HepG2 (cell line): ENCODE data around the gene GRAMD1B. TPM values are rescaled to one million over a fixed set of nuclear protein-coding genes. Genes with fewer than 3 reads are reported as not detected.

ENCODE experiments used
- ATAC-seq: fragments of 200-7000 bp; cut with Tn5 transposase; 3 replicates; pipeline ENCODE4 v1.9.1; 2020; ENCODE audit warnings: mild to moderate bottlenecking, moderate library complexity
- BruUV-seq: library from RNA; stranded (reverse); fragments of 400-500 nt; replicated peaks from 2 replicates; lab custom pipeline; 2021; lab: Mats Ljungman, UMichigan
- CTCF ChIA-PET: fragments of 300-600 bp; formaldehyde crosslinking; extraction: SDS; loops from one replicate; lab custom pipeline; 2021; ENCODE audit warnings: low total read pairs, inconsistent platforms, low intra/inter-chr PET ratio; lab: Yijun Ruan, JAX
- POLR2A ChIA-PET: fragments of 350-600 bp; sonication (Branson Sonifier 250); formaldehyde crosslinking; loops from one replicate; lab custom pipeline; 2020; ENCODE audit warnings: antibody characterized with exemption, inconsistent platforms; lab: Yijun Ruan, JAX
- DNase-seq: peaks from one replicate; pipeline ENCODE4 v3.0.0-alpha.2; 2015; ENCODE audit warnings: low spot score
- FAIRE-seq: peaks from 3 replicates; lab custom pipeline; 2011; peaks lifted over from hg19 to GRCh38; lab: Jason Lieb, UNC
- H2AFZ ChIP-seq: one replicate; pipeline ENCODE4 v1.6.1; 2011; ENCODE audit warnings: low read length, inconsistent platforms
- H3K27ac ChIP-seq: fragments of 300-600 bp; 3 replicates; pipeline ENCODE4 v1.8.0; 2011; ENCODE audit warnings: mixed run types, mild to moderate bottlenecking, mixed read lengths, low read length, inconsistent platforms; ENCODE audit not compliant: insufficient read depth; ENCODE audit errors: extremely low read length
- H3K27me3 ChIP-seq, 2 experiments: fragments of 200-600 bp in 1 of 2; 2 replicates in 1 of 2; 3 replicates in 1 of 2; pipeline versions ENCODE4 v1.6.0 to v1.8.0; 2011; ENCODE audit warnings: low read length in 2 of 2, mild to moderate bottlenecking in 2 of 2, moderate library complexity in 2 of 2, inconsistent platforms in 1 of 2; ENCODE audit not compliant: insufficient read depth in 2 of 2, control insufficient read depth in 1 of 2
- H3K36me3 ChIP-seq, 2 experiments: fragments of 200-600 bp in 1 of 2; replicated peaks in 1 of 2; 2 replicates in 1 of 2; 3 replicates in 1 of 2; pipeline versions ENCODE4 v1.5.1 to v1.8.0; 2011; ENCODE audit warnings: low read length in 2 of 2, inconsistent platforms in 1 of 2; ENCODE audit not compliant: insufficient read depth in 2 of 2, control insufficient read depth in 1 of 2
- H3K4me1 ChIP-seq: 2 replicates; pipeline ENCODE4 v1.5.1; 2012; ENCODE audit warnings: low read length, inconsistent platforms; ENCODE audit not compliant: insufficient read depth
- H3K4me2 ChIP-seq: 2 replicates; pipeline ENCODE4 v1.6.0; 2011; ENCODE audit warnings: low read depth, low read length, inconsistent platforms
- H3K4me3 ChIP-seq, 3 experiments: fragments of 200-600 bp in 1 of 3; sonication (generic), shearing (Covaris generic) in 1 of 3; replicated peaks in 1 of 3; 2 replicates each; pipeline ENCODE4 v1.5.1; 2011 to 2016; ENCODE audit warnings: low read length in 3 of 3, inconsistent platforms in 2 of 3, low read depth in 2 of 3, mild to moderate bottlenecking in 2 of 3, control low read depth in 1 of 3, mixed read lengths in 1 of 3; ENCODE audit not compliant: insufficient read depth in 1 of 3
- H3K79me2 ChIP-seq: one replicate; pipeline ENCODE4 v1.6.1; 2011; ENCODE audit warnings: low read length, inconsistent platforms; ENCODE audit not compliant: insufficient read depth
- H3K9ac ChIP-seq: 2 replicates; pipeline ENCODE4 v1.6.0; 2011; ENCODE audit warnings: mild to moderate bottlenecking, low read depth, low read length, inconsistent platforms; ENCODE audit not compliant: insufficient read depth
- H3K9me3 ChIP-seq: 2 replicates; pipeline ENCODE4 v1.5.1; 2012; ENCODE audit warnings: mild to moderate bottlenecking, low read length
- H4K20me1 ChIP-seq: 2 replicates; pipeline ENCODE4 v1.6.0; 2011; ENCODE audit warnings: inconsistent platforms, mild to moderate bottlenecking, low read length, moderate library complexity; ENCODE audit not compliant: insufficient read depth
- CREB1 ChIP-seq, 2 experiments: fragments of 450-650 bp in 1 of 2; IDR thresholded peaks; 2 replicates each; pipeline ENCODE4 v1.6.1; 2016 to 2017; ENCODE audit warnings: control low read depth in 1 of 2, mild to moderate bottlenecking in 1 of 2, missing compliant biosample characterization in 1 of 2, missing genetic modification characterization in 1 of 2
- GATAD1 ChIP-seq: IDR thresholded peaks from 2 replicates; pipeline ENCODE4 v1.6.1; 2016; ENCODE audit warnings: missing genetic modification reagents, missing compliant biosample characterization
- JUNB ChIP-seq: sonication (generic); formaldehyde crosslinking; IDR thresholded peaks from 2 replicates; pipeline ENCODE4 v1.8.0; 2022; ENCODE audit warnings: missing genetic modification reagents, mild to moderate bottlenecking, borderline replicate concordance
- KLF15 ChIP-seq: sonication (generic); formaldehyde crosslinking; IDR thresholded peaks from 2 replicates; pipeline ENCODE4 v1.8.1; 2023; ENCODE audit warnings: borderline replicate concordance, mild to moderate bottlenecking, inconsistent platforms, missing genetic modification reagents, mixed read lengths
- PCBP2 ChIP-seq: fragments of 200-400 bp; formaldehyde crosslinking; optimal IDR thresholded peaks from 2 replicates; pipeline ENCODE3; 2018; ENCODE audit warnings: low read length, low read depth; ENCODE audit not compliant: poor library complexity, severe bottlenecking
- RBFOX2 ChIP-seq: fragments of 200-400 bp; formaldehyde crosslinking; IDR thresholded peaks from 2 replicates; pipeline ENCODE4 v1.6.1; 2017; ENCODE audit warnings: low read depth, mild to moderate bottlenecking, low read length
- RXRA ChIP-seq: sonication (generic); formaldehyde crosslinking; IDR thresholded peaks from 2 replicates; pipeline ENCODE4 v1.5.1; 2020; ENCODE audit warnings: missing genetic modification reagents
- SMC3 ChIP-seq: IDR thresholded peaks from 2 replicates; pipeline ENCODE4 v1.6.1; 2011; ENCODE audit warnings: low read length, improper control_type of control experiment
- ZNF256 ChIP-seq: sonication (generic); formaldehyde crosslinking; conservative IDR thresholded peaks from 2 replicates; pipeline ENCODE4 v1.4.0; 2020; ENCODE audit warnings: missing genetic modification reagents
- ZNF749 ChIP-seq: sonication (generic); formaldehyde crosslinking; IDR thresholded peaks from 2 replicates; pipeline ENCODE4 v1.8.0; 2022; ENCODE audit warnings: mild to moderate bottlenecking, missing genetic modification reagents, moderate library complexity, borderline replicate concordance
- ZNF883 ChIP-seq: sonication (generic); formaldehyde crosslinking; IDR thresholded peaks from 2 replicates; pipeline ENCODE4 v1.5.1; 2020; ENCODE audit warnings: mild to moderate bottlenecking, missing genetic modification reagents; ENCODE audit errors: not compliant biosample characterization
- WGBS: methylation state at CpG from one replicate; pipeline ENCODE4 v1.1.6; 2017; ENCODE audit warnings: low lambda C conversion rate; 5-methylcytosine and 5-hydroxymethylcytosine counted together
- in situ Hi-C: cut with HindIII; loops from 2 replicates; pipeline ENCODE4 v1.10.0; 2017; ENCODE audit warnings: low pct_unique_long_range_greater_than_20kb; ENCODE audit not compliant: extremely low pct_ligation_motif_present
- intact Hi-C: fragments of 100-400 bp; cut with micrococcal nuclease; formaldehyde crosslinking; loops from one replicate; pipeline ENCODE4 v1.10.0; 2022; ENCODE audit not compliant: unreplicated experiment
- polyA plus RNA-seq, 8 experiments: library from polyadenylated mRNA; depleted of rRNA in 3 of 8; stranded (reverse) in 7 of 8; unstranded in 1 of 8; fragments of >200 nt; fragmentation: Illumina TruSeq in 4 of 8; extraction: Trizol in 4 of 8; gene quantifications; 2 replicates each; pipeline versions ENCODE4 v1.2.1 to v1.2.3, GENCODE V29; 2011 to 2016; ENCODE audit warnings: low read depth in 4 of 8, missing spikeins in 1 of 8, mixed read lengths in 1 of 8; ENCODE audit not compliant: insufficient read depth in 1 of 8
- total RNA-seq, 5 experiments: library from RNA; depleted of rRNA; stranded (reverse); fragments of >200 nt; fragmentation: Illumina TruSeq; extraction: Trizol; gene quantifications; 2 replicates each; pipeline ENCODE4 v1.2.3, GENCODE V29; 2016; ENCODE audit warnings: low read depth in 1 of 5
- TF ChIP-seq, protein P1 (sequence below): sonication (generic); formaldehyde crosslinking; IDR thresholded peaks from 2 replicates; pipeline ENCODE4 v1.5.1; 2020; ENCODE audit warnings: missing genetic modification reagents, mild to moderate bottlenecking, borderline replicate concordance
- TF ChIP-seq, protein P2 (sequence below): IDR thresholded peaks from 2 replicates; pipeline ENCODE4 v1.4.0; 2020; ENCODE audit warnings: mild to moderate bottlenecking, missing genetic modification reagents
- TF ChIP-seq, protein P3 (sequence below): sonication (generic); formaldehyde crosslinking; conservative IDR thresholded peaks from 2 replicates; pipeline ENCODE4 v1.8.0; 2022; ENCODE audit warnings: missing genetic modification reagents
- TF ChIP-seq, protein P4 (sequence below): sonication (generic); formaldehyde crosslinking; IDR thresholded peaks from 2 replicates; pipeline ENCODE4 v1.8.0; 2022; ENCODE audit warnings: mild to moderate bottlenecking, missing genetic modification reagents; ENCODE audit not compliant: insufficient replicate concordance

GRAMD1B gene
- total and polyA plus RNA-seq, 2 of the 13 experiments (the other 11 are each of a cell fraction or from before 2014, with no cell fraction given): 0.12 TPM; not detected in 1

DNA sequence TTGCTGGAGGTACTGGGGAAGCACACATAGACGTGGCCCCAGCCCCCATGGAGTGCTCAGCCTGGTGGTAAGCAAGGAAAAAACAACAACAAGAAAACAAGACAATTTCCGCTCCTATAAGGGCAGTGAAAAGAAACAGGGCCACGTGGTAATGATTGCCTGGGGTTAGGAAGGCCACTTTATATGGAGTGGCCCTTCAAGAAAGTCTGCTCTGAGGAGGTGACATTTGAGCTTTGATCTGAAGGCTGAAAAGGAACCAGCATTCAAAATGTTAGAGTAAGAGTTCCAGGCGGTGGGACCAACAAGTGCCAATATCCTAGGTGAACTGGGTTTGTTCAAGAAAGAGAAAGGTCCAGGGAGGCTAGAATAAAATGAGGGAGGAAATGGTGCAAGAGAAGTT is 136.8 kb downstream of the GRAMD1B start:
- 12% methylated on average over 4 of the region's 4 CpGs for WGBS
- H3K9me3 ChIP-seq: no peaks in the 10 kb centered on the region
- H3K27me3 ChIP-seq: peaks cover 0 to 18% of the 10 kb centered on the region in 2 experiments; a peak in 4 of 5 replicates
- FAIRE-seq: no peak
- no peak overlapping the region for H3K4me3 ChIP-seq
- no peak overlapping the region for H2AFZ ChIP-seq
- H4K20me1 ChIP-seq: no peaks in the 10 kb centered on the region
- H3K79me2 ChIP-seq: no peaks in the 10 kb centered on the region
- H3K9ac ChIP-seq: no peak overlapping the region
- H3K27ac ChIP-seq: no peak overlapping the region
- POLR2A ChIA-PET: no interaction called here
- intact Hi-C loops: no loop called here
- H3K4me2 ChIP-seq: no peak overlapping the region
- BruUV-seq: no TSS peak
- no peak for DNase-seq
- CTCF ChIA-PET: no interaction called here
- no peak for ATAC-seq
- H3K4me1 ChIP-seq: no peaks in the 10 kb centered on the region
- no peaks in the 10 kb centered on the region for H3K36me3 ChIP-seq
- in situ Hi-C loops: no loop called here
- no peak for TF ChIP-seq RXRA
- TF ChIP-seq, protein P1, sequence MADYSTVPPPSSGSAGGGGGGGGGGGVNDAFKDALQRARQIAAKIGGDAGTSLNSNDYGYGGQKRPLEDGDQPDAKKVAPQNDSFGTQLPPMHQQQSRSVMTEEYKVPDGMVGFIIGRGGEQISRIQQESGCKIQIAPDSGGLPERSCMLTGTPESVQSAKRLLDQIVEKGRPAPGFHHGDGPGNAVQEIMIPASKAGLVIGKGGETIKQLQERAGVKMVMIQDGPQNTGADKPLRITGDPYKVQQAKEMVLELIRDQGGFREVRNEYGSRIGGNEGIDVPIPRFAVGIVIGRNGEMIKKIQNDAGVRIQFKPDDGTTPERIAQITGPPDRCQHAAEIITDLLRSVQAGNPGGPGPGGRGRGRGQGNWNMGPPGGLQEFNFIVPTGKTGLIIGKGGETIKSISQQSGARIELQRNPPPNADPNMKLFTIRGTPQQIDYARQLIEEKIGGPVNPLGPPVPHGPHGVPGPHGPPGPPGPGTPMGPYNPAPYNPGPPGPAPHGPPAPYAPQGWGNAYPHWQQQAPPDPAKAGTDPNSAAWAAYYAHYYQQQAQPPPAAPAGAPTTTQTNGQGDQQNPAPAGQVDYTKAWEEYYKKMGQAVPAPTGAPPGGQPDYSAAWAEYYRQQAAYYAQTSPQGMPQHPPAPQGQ (CRISPR knock-in tag): no peak
- no peak for TF ChIP-seq JUNB (CRISPR knock-in tag)
- no peak for TF ChIP-seq SMC3
- no peak for TF ChIP-seq KLF15 (CRISPR knock-in tag)
- TF ChIP-seq RBFOX2: no peak
- TF ChIP-seq, protein P2, sequence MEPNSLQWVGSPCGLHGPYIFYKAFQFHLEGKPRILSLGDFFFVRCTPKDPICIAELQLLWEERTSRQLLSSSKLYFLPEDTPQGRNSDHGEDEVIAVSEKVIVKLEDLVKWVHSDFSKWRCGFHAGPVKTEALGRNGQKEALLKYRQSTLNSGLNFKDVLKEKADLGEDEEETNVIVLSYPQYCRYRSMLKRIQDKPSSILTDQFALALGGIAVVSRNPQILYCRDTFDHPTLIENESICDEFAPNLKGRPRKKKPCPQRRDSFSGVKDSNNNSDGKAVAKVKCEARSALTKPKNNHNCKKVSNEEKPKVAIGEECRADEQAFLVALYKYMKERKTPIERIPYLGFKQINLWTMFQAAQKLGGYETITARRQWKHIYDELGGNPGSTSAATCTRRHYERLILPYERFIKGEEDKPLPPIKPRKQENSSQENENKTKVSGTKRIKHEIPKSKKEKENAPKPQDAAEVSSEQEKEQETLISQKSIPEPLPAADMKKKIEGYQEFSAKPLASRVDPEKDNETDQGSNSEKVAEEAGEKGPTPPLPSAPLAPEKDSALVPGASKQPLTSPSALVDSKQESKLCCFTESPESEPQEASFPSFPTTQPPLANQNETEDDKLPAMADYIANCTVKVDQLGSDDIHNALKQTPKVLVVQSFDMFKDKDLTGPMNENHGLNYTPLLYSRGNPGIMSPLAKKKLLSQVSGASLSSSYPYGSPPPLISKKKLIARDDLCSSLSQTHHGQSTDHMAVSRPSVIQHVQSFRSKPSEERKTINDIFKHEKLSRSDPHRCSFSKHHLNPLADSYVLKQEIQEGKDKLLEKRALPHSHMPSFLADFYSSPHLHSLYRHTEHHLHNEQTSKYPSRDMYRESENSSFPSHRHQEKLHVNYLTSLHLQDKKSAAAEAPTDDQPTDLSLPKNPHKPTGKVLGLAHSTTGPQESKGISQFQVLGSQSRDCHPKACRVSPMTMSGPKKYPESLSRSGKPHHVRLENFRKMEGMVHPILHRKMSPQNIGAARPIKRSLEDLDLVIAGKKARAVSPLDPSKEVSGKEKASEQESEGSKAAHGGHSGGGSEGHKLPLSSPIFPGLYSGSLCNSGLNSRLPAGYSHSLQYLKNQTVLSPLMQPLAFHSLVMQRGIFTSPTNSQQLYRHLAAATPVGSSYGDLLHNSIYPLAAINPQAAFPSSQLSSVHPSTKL (CRISPR knock-in tag): no peak
- no peak for TF ChIP-seq ZNF883 (CRISPR knock-in tag)
- TF ChIP-seq, protein P3, sequence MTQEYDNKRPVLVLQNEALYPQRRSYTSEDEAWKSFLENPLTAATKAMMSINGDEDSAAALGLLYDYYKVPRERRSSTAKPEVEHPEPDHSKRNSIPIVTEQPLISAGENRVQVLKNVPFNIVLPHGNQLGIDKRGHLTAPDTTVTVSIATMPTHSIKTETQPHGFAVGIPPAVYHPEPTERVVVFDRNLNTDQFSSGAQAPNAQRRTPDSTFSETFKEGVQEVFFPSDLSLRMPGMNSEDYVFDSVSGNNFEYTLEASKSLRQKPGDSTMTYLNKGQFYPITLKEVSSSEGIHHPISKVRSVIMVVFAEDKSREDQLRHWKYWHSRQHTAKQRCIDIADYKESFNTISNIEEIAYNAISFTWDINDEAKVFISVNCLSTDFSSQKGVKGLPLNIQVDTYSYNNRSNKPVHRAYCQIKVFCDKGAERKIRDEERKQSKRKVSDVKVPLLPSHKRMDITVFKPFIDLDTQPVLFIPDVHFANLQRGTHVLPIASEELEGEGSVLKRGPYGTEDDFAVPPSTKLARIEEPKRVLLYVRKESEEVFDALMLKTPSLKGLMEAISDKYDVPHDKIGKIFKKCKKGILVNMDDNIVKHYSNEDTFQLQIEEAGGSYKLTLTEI (CRISPR knock-in tag): no peak
- no peak for TF ChIP-seq PCBP2
- no peak for TF ChIP-seq ZNF749 (CRISPR knock-in tag)
- TF ChIP-seq CREB1 (IDR thresholded peaks at IDR 0.05): no peak
- TF ChIP-seq CREB1 (CRISPR knock-in tag; IDR thresholded peaks at IDR 0.05): no peak
- no peak for TF ChIP-seq GATAD1 (CRISPR knock-in tag)
- TF ChIP-seq ZNF256 (CRISPR knock-in tag): no peak
- TF ChIP-seq, protein P4, sequence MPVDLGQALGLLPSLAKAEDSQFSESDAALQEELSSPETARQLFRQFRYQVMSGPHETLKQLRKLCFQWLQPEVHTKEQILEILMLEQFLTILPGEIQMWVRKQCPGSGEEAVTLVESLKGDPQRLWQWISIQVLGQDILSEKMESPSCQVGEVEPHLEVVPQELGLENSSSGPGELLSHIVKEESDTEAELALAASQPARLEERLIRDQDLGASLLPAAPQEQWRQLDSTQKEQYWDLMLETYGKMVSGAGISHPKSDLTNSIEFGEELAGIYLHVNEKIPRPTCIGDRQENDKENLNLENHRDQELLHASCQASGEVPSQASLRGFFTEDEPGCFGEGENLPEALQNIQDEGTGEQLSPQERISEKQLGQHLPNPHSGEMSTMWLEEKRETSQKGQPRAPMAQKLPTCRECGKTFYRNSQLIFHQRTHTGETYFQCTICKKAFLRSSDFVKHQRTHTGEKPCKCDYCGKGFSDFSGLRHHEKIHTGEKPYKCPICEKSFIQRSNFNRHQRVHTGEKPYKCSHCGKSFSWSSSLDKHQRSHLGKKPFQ (CRISPR knock-in tag): no peak
